DOHH2 (cell line): ENCODE results near the gene COPS8.

Source experiments
- EZH2phosphoT487 ChIP-seq: fragments of 200-600 bp; sonication (generic); IDR thresholded peaks from 2 replicates; pipeline ENCODE4 v1.6.1; 2017; ENCODE audit warnings: borderline replicate concordance, mild to moderate bottlenecking, antibody characterized with exemption, low read length, moderate library complexity, mixed read lengths
- TF ChIP-seq, protein P1 (sequence below): fragments of 200-600 bp; sonication (generic); IDR thresholded peaks from one replicate; pipeline ENCODE4 v1.5.1; 2014; ENCODE audit warnings: antibody characterized with exemption, mild to moderate bottlenecking, low read depth, low read length; ENCODE audit not compliant: poor library complexity, severe bottlenecking

DNA sequence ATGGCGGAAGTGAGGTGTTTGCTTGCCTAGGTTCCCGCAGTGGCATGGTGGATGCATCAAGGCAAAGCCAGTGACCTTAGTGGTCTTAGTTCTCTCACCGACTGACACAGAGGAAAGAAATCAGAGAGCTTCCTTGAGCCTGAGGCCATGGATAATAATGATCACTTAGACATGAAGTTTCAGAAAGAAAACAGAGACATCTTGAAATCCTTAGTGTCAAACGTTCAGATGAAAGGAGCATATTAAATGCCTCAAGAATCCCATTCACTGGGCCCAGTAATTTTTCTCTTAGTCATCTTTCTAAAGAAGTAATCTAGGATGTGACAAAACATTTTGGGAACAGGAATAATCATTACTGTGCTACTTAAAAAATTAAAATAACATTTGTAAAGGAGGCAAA lies 35.2 kb downstream of the COPS8 start:
- TF ChIP-seq, protein P1, sequence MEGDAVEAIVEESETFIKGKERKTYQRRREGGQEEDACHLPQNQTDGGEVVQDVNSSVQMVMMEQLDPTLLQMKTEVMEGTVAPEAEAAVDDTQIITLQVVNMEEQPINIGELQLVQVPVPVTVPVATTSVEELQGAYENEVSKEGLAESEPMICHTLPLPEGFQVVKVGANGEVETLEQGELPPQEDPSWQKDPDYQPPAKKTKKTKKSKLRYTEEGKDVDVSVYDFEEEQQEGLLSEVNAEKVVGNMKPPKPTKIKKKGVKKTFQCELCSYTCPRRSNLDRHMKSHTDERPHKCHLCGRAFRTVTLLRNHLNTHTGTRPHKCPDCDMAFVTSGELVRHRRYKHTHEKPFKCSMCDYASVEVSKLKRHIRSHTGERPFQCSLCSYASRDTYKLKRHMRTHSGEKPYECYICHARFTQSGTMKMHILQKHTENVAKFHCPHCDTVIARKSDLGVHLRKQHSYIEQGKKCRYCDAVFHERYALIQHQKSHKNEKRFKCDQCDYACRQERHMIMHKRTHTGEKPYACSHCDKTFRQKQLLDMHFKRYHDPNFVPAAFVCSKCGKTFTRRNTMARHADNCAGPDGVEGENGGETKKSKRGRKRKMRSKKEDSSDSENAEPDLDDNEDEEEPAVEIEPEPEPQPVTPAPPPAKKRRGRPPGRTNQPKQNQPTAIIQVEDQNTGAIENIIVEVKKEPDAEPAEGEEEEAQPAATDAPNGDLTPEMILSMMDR, result no peak
- TF ChIP-seq EZH2phosphoT487, result no peak
